ENCODE results near the gene ITGA5. TPM values are rescaled to one million over a fixed set of nuclear protein-coding genes. Genes with fewer than 3 reads are reported as not detected.
A peak's percentile ranks its signal among the peaks of the same experiment; 100 is the strongest.

The ITGA5 gene
- total RNA-seq, 1 donor from 2014 or later: 317 TPM

DNA sequence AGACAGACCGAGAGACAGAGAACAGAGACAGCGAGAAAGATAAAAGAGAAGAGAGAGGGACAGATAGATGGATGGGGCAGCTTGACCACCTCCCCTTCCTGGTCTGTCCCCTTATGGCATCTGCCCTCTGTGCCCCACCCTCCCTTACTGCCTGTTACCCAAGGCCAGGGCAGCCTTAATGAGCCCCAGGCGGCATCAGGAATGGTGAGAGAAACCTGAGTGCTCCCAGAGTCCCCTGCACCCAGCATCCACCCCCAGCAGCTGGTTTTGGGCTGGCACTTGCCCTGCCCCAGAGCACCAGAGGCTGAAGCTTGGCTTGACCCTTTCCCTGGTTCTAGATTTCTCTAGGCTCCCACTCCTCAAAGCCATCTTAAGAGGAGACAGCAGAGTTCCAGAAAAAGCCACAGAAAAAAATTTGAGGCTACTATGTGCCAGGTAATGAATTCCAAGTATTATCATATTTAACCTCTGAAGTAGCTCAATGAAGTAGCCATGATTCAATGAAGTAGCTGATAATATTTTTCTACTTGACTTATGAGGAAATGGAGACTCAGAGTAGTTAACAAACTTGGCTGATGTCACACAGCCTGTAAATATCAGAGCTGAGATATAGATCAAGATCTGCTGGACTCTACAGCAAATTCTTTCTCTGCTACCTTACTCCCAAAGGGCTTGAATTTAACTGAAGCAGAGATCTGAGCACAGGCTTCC, 32.5 kb downstream of the ITGA5 start:
- no peaks in the 10 kb centered on the region for H3K79me2 ChIP-seq (ENCODE audit: insufficient read depth, low read length)
- no peaks in the 10 kb centered on the region for H3K9me3 ChIP-seq (ENCODE audit: insufficient read depth, low read depth, low read length)
- no peaks in the 10 kb centered on the region for H3K27me3 ChIP-seq (ENCODE audit: insufficient read depth, low read length)
- H2AFZ ChIP-seq (ENCODE audit: low read depth, low read length): no peak overlapping the region
- Mint-ChIP-seq H3K9me3 (ENCODE audit: unreplicated experiment) (peaks cover 1% of the 10 kb centered on the region), H3K27me3 (ENCODE audit: low read depth, unreplicated experiment) (no peaks in the 10 kb centered on the region), H3K4me3 (ENCODE audit: unreplicated experiment) (no peak overlapping the region), H3K27ac (ENCODE audit: unreplicated experiment) (no peak overlapping the region), H3K4me1 (ENCODE audit: low read depth, unreplicated experiment) (peaks cover 29% of the 10 kb centered on the region), H3K36me3 (ENCODE audit: low read depth, unreplicated experiment) (peaks cover 9% of the 10 kb centered on the region)
- DNase-seq (ENCODE audit: low read depth) (no peak), FAIRE-seq (no peak)
- H3K27ac ChIP-seq (ENCODE audit: low read depth, low read length): no peak overlapping the region
- H4K20me1 ChIP-seq (ENCODE audit: insufficient read depth, low read length): no peaks in the 10 kb centered on the region
- no peaks in the 10 kb centered on the region for H3K36me3 ChIP-seq (ENCODE audit: insufficient read depth, low read length)
- TF ChIP-seq, protein P1, sequence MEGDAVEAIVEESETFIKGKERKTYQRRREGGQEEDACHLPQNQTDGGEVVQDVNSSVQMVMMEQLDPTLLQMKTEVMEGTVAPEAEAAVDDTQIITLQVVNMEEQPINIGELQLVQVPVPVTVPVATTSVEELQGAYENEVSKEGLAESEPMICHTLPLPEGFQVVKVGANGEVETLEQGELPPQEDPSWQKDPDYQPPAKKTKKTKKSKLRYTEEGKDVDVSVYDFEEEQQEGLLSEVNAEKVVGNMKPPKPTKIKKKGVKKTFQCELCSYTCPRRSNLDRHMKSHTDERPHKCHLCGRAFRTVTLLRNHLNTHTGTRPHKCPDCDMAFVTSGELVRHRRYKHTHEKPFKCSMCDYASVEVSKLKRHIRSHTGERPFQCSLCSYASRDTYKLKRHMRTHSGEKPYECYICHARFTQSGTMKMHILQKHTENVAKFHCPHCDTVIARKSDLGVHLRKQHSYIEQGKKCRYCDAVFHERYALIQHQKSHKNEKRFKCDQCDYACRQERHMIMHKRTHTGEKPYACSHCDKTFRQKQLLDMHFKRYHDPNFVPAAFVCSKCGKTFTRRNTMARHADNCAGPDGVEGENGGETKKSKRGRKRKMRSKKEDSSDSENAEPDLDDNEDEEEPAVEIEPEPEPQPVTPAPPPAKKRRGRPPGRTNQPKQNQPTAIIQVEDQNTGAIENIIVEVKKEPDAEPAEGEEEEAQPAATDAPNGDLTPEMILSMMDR (IDR thresholded peaks at IDR 0.05; ENCODE audit: insufficient read depth, low read depth, low read length): no peak
- TF ChIP-seq EZH2 (IDR thresholded peaks at IDR 0.05; ENCODE audit: insufficient read depth, low read length): no peak
- peaks cover 7% of the 10 kb centered on the region for H3K4me1 ChIP-seq (ENCODE audit: insufficient read depth, low read length)
- H3K9ac ChIP-seq (ENCODE audit: low read length): no peak overlapping the region
- H3K4me2 ChIP-seq (ENCODE audit: low read length): no peak overlapping the region
- no peak overlapping the region for H3K4me3 ChIP-seq (ENCODE audit: insufficient read depth, low read depth, low read length)

DNA sequence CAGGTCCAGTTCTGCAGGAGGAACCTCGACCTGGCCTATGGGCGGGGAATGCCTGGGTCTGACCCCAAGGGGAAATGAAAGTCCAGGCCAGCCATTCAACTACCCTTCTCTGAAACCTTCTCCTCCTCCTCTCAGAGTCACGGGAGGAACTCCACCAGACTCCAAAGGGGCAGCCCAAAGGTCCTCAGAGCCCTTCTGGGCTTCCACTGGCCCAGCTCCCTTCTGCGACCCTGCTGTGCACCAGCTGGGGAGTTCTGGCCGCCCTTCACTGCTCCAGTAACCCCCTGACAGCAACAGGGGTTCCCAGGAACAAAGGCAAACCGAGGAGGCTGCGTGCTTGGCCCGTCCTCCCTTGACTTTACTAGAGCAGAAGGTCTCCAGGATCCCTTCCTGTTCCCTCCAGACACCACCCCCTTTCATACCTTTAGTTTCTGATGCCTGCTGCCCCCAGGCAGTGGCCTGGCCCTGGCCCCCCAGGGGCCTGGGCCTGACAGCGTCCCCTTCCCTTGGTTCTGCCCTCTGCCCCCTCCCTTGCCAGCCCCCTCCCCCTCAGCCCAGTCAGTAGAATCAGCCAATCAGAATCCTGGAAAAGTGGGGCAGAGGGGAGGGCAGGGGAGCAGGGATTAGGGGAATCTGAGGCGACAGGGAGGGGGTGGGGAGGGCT, 33.7 kb downstream of the ITGA5 start:
- Histone ChIP-seq H4K20me1 (ENCODE audit: insufficient read depth, low read length) (no peaks in the 10 kb centered on the region), H2AFZ (ENCODE audit: low read depth, low read length) (no peak overlapping the region), H3K9me3 (ENCODE audit: insufficient read depth, low read depth, low read length) (no peaks in the 10 kb centered on the region), H3K27ac (ENCODE audit: low read depth, low read length) (no peak overlapping the region), H3K79me2 (ENCODE audit: insufficient read depth, low read length) (no peaks in the 10 kb centered on the region), H3K4me2 (ENCODE audit: low read length) (no peak overlapping the region), H3K4me3 (ENCODE audit: insufficient read depth, low read depth, low read length) (no peak overlapping the region), H3K27me3 (ENCODE audit: insufficient read depth, low read length) (no peaks in the 10 kb centered on the region), H3K4me1 (ENCODE audit: insufficient read depth, low read length) (peaks cover 7% of the 10 kb centered on the region), H3K36me3 (ENCODE audit: insufficient read depth, low read length) (no peaks in the 10 kb centered on the region), H3K9ac (ENCODE audit: low read length) (no peak overlapping the region)
- no peaks in the 10 kb centered on the region for H3K27me3 Mint-ChIP-seq (ENCODE audit: low read depth, unreplicated experiment)
- no peak for FAIRE-seq
- DNase-seq (ENCODE audit: low read depth): no peak
- H3K9me3 Mint-ChIP-seq (ENCODE audit: unreplicated experiment): peaks cover 1% of the 10 kb centered on the region
- TF ChIP-seq, protein P1 (IDR thresholded peaks at IDR 0.05; ENCODE audit: insufficient read depth, low read depth, low read length): no peak
- no peak for TF ChIP-seq EZH2 (IDR thresholded peaks at IDR 0.05; ENCODE audit: insufficient read depth, low read length)
- H3K36me3 Mint-ChIP-seq (ENCODE audit: low read depth, unreplicated experiment): peaks cover 11% of the 10 kb centered on the region
- H3K4me1 Mint-ChIP-seq (ENCODE audit: low read depth, unreplicated experiment): peaks cover 30% of the 10 kb centered on the region
- no peak overlapping the region for H3K27ac Mint-ChIP-seq (ENCODE audit: unreplicated experiment)
- no peak overlapping the region for H3K4me3 Mint-ChIP-seq (ENCODE audit: unreplicated experiment)

DNA sequence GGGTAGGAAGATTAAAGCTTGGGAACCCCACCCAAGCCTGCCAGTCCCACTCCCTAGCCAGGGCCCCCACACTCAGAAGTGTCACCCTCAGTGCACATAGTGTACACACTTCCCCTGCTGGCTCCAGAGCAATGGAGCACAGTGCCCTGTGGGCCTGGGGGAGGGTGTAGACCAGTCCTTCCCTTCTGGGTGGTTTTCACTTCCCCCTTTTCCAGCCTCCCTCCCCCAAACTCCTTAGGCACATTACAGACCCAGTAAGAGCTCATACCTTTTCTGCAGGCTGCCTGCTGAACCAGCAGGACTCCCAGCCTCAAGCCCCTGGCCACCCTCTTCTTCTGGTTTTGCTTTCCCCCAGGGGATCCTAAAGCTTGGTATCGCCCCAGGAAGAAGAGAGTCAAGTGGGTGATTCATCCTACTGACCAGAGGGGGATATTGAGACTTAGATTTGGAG, 34.5 kb downstream of the ITGA5 start, which contains the start of gene ZNF385A:
TSS of gene ZNF385A (minus strand) at position 143 of the 451 bp plus-strand sequence. CDS start 219 bp downstream, outside the sequence.
- DNase-seq (ENCODE audit: low read depth) (no peak), FAIRE-seq (no peak)
- H3K27me3 Mint-ChIP-seq (ENCODE audit: low read depth, unreplicated experiment): no peaks in the 10 kb centered on the region
- no peak within 1 kb of the TSS for H3K4me3 ChIP-seq (ENCODE audit: insufficient read depth, low read depth, low read length)
- peaks cover 29% of the 10 kb centered on the region for H3K4me1 Mint-ChIP-seq (ENCODE audit: low read depth, unreplicated experiment)
- H3K27ac ChIP-seq (ENCODE audit: low read depth, low read length): no peak within 1 kb of the TSS
- peaks cover 7% of the 10 kb centered on the region for H3K4me1 ChIP-seq (ENCODE audit: insufficient read depth, low read length)
- H3K27me3 ChIP-seq (ENCODE audit: insufficient read depth, low read length): no peaks in the 10 kb centered on the region
- peaks cover 1% of the 10 kb centered on the region for H3K9me3 Mint-ChIP-seq (ENCODE audit: unreplicated experiment)
- peak within 1 kb of the TSS; percentile 52 for H3K4me3 Mint-ChIP-seq (ENCODE audit: unreplicated experiment)
- no peaks in the 10 kb centered on the region for H4K20me1 ChIP-seq (ENCODE audit: insufficient read depth, low read length)
- H3K79me2 ChIP-seq (ENCODE audit: insufficient read depth, low read length): no peaks in the 10 kb centered on the region
- H3K36me3 Mint-ChIP-seq (ENCODE audit: low read depth, unreplicated experiment): peaks cover 11% of the 10 kb centered on the region
- H3K4me2 ChIP-seq (ENCODE audit: low read length): no peak within 1 kb of the TSS
- H3K9ac ChIP-seq (ENCODE audit: low read length): no peak within 1 kb of the TSS
- no peak for TF ChIP-seq EZH2 (IDR thresholded peaks at IDR 0.05; ENCODE audit: insufficient read depth, low read length)
- TF ChIP-seq, protein P1 (IDR thresholded peaks at IDR 0.05; ENCODE audit: insufficient read depth, low read depth, low read length): no peak
- H3K9me3 ChIP-seq (ENCODE audit: insufficient read depth, low read depth, low read length): no peaks in the 10 kb centered on the region
- peak within 1 kb of the TSS; percentile 41 for H3K27ac Mint-ChIP-seq (ENCODE audit: unreplicated experiment)
- no peak within 1 kb of the TSS for H2AFZ ChIP-seq (ENCODE audit: low read depth, low read length)
- no peaks in the 10 kb centered on the region for H3K36me3 ChIP-seq (ENCODE audit: insufficient read depth, low read length)
